ENCODE data around the gene ABO.
A peak's percentile ranks its signal among the peaks of the same experiment; 100 is the strongest.
"Not testable (repeated sequence)": the region's sequence is repeated elsewhere in the genome, so short reads cannot be mapped to it uniquely, and the experiment has no call there.

Gene ABO

GRCh38 chr9:133276001-133276884 is 1.2 kb upstream of the ABO start:
- Histone ChIP-seq H3K27ac (ENCODE audit: low read depth in 2 of 2, low read length in 2 of 2) (peak overlapping the region; percentile 93 to 94), H3K27me3 (ENCODE audit: control insufficient read depth in 2 of 2, insufficient read depth in 2 of 2, low read length in 2 of 2) (peaks cover 0 to 5% of the 10 kb centered on the region in 2 donors), H3K4me3 (ENCODE audit: low read length in 2 of 2) (peak overlapping the region; percentile 64 to 71), H3K9me3 (ENCODE audit: control insufficient read depth in 2 of 2, low read length in 2 of 2) (no peaks in the 10 kb centered on the region), H3K4me1 (ENCODE audit: control insufficient read depth in 2 of 2, insufficient read depth in 2 of 2, low read length in 2 of 2) (peaks cover 20 to 31% of the 10 kb centered on the region in 2 donors), H3K9ac (ENCODE audit: low read depth in 1 of 2, low read length in 2 of 2) (peak overlapping the region; percentile 74 to 90), H3K36me3 (ENCODE audit: control insufficient read depth in 2 of 2, insufficient read depth in 2 of 2, low read length in 2 of 2) (no peaks in the 10 kb centered on the region)

- Histone ChIP-seq H3K27ac (ENCODE audit: low read depth in 2 of 2, low read length in 2 of 2) (peak overlapping the region; percentile 93 to 94), H3K27me3 (ENCODE audit: control insufficient read depth in 2 of 2, insufficient read depth in 2 of 2, low read length in 2 of 2) (peaks cover 0 to 5% of the 10 kb centered on the region in 2 donors), H3K9ac (ENCODE audit: low read depth in 1 of 2, low read length in 2 of 2) (peak overlapping the region; percentile 74 to 90), H3K4me1 (ENCODE audit: control insufficient read depth in 2 of 2, insufficient read depth in 2 of 2, low read length in 2 of 2) (peaks cover 16 to 22% of the 10 kb centered on the region in 2 donors), H3K36me3 (ENCODE audit: control insufficient read depth in 2 of 2, insufficient read depth in 2 of 2, low read length in 2 of 2) (no peaks in the 10 kb centered on the region), H3K4me3 (ENCODE audit: low read length in 2 of 2) (peak overlapping the region; percentile 64 to 75), H3K9me3 (ENCODE audit: control insufficient read depth in 2 of 2, low read length in 2 of 2) (no peaks in the 10 kb centered on the region)
Observed at GRCh38 chr9:133274236-133275104, 531 bp downstream of the ABO start.

- Histone ChIP-seq H3K4me1 (ENCODE audit: control insufficient read depth in 2 of 2, insufficient read depth in 2 of 2, low read length in 2 of 2) (peaks cover 18 to 25% of the 10 kb centered on the region in 2 donors), H3K27me3 (ENCODE audit: control insufficient read depth in 2 of 2, insufficient read depth in 2 of 2, low read length in 2 of 2) (peaks cover 0 to 5% of the 10 kb centered on the region in 2 donors), H3K9me3 (ENCODE audit: control insufficient read depth in 2 of 2, low read length in 2 of 2) (no peaks in the 10 kb centered on the region), H3K9ac (ENCODE audit: low read depth in 1 of 2, low read length in 2 of 2) (peak overlapping the region; percentile 74 to 90), H3K36me3 (ENCODE audit: control insufficient read depth in 2 of 2, insufficient read depth in 2 of 2, low read length in 2 of 2) (no peaks in the 10 kb centered on the region), H3K4me3 (ENCODE audit: low read length in 2 of 2) (peak overlapping the region; percentile 64 to 75), H3K27ac (ENCODE audit: low read depth in 2 of 2, low read length in 2 of 2) (peak overlapping the region; percentile 93 to 94)
Observed at GRCh38 chr9:133273819-133274218, 1.2 kb downstream of the ABO start.

GRCh38 chr9:133273098-133273497 is 1.9 kb downstream of the ABO start:
- H3K27ac ChIP-seq (ENCODE audit: low read depth in 2 of 2, low read length in 2 of 2), result peak overlapping the region; percentile 93 to 94

GRCh38 chr9:133269537-133270362 is 5.3 kb downstream of the ABO start:
- H3K9ac ChIP-seq (ENCODE audit: low read depth in 1 of 2, low read length in 2 of 2), result no peak overlapping the region

More at GRCh38 chr9:133273098-133273497, 1.9 kb downstream of the ABO start:
- Histone ChIP-seq H3K9ac (ENCODE audit: low read depth in 1 of 2, low read length in 2 of 2) (no peak overlapping the region), H3K36me3 (ENCODE audit: control insufficient read depth in 2 of 2, insufficient read depth in 2 of 2, low read length in 2 of 2) (no peaks in the 10 kb centered on the region), H3K9me3 (ENCODE audit: control insufficient read depth in 2 of 2, low read length in 2 of 2) (no peaks in the 10 kb centered on the region), H3K27me3 (ENCODE audit: control insufficient read depth in 2 of 2, insufficient read depth in 2 of 2, low read length in 2 of 2) (peaks cover 0 to 5% of the 10 kb centered on the region in 2 donors), H3K4me1 (ENCODE audit: control insufficient read depth in 2 of 2, insufficient read depth in 2 of 2, low read length in 2 of 2) (peaks cover 22 to 25% of the 10 kb centered on the region in 2 donors), H3K4me3 (ENCODE audit: low read length in 2 of 2) (peak overlapping the region; percentile 64 to 75)

GRCh38 chr9:133269136-133269535 is 5.9 kb downstream of the ABO start:
- H3K27me3 ChIP-seq (ENCODE audit: control insufficient read depth in 2 of 2, insufficient read depth in 2 of 2, low read length in 2 of 2); H3K9me3 ChIP-seq (ENCODE audit: control insufficient read depth in 2 of 2, low read length in 2 of 2); H3K4me3 ChIP-seq (ENCODE audit: low read length in 2 of 2); H3K36me3 ChIP-seq (ENCODE audit: control insufficient read depth in 2 of 2, insufficient read depth in 2 of 2, low read length in 2 of 2): not testable (repeated sequence)
- Histone ChIP-seq H3K4me1 (ENCODE audit: control insufficient read depth in 2 of 2, insufficient read depth in 2 of 2, low read length in 2 of 2) (peaks cover 22 to 28% of the 10 kb centered on the region in 2 donors), H3K27ac (ENCODE audit: low read depth in 2 of 2, low read length in 2 of 2) (peak overlapping the region; percentile 56 to 65), H3K9ac (ENCODE audit: low read depth in 1 of 2, low read length in 2 of 2) (peak overlapping the region in 1 of 2 donors; percentile 48)

More at GRCh38 chr9:133269537-133270362, 5.3 kb downstream of the ABO start:
- H3K4me1 ChIP-seq (ENCODE audit: control insufficient read depth in 2 of 2, insufficient read depth in 2 of 2, low read length in 2 of 2), result peaks cover 22 to 28% of the 10 kb centered on the region in 2 donors
- H3K9me3 ChIP-seq (ENCODE audit: control insufficient read depth in 2 of 2, low read length in 2 of 2), result no peaks in the 10 kb centered on the region
- peak overlapping the region; percentile 56 to 65 for H3K27ac ChIP-seq (ENCODE audit: low read depth in 2 of 2, low read length in 2 of 2)
- H3K36me3 ChIP-seq (ENCODE audit: control insufficient read depth in 2 of 2, insufficient read depth in 2 of 2, low read length in 2 of 2), result no peaks in the 10 kb centered on the region
- no peak overlapping the region for H3K4me3 ChIP-seq (ENCODE audit: low read length in 2 of 2)
- H3K27me3 ChIP-seq (ENCODE audit: control insufficient read depth in 2 of 2, insufficient read depth in 2 of 2, low read length in 2 of 2), result peaks cover 0 to 5% of the 10 kb centered on the region in 2 donors

GRCh38 chr9:133268335-133269056 is 6.5 kb downstream of the ABO start:
- Histone ChIP-seq H3K9me3 (ENCODE audit: control insufficient read depth in 2 of 2, low read length in 2 of 2) (no peaks in the 10 kb centered on the region), H3K4me1 (ENCODE audit: control insufficient read depth in 2 of 2, insufficient read depth in 2 of 2, low read length in 2 of 2) (peaks cover 22 to 26% of the 10 kb centered on the region in 2 donors), H3K36me3 (ENCODE audit: control insufficient read depth in 2 of 2, insufficient read depth in 2 of 2, low read length in 2 of 2) (peaks cover 0 to 2% of the 10 kb centered on the region in 2 donors), H3K4me3 (ENCODE audit: low read length in 2 of 2) (no peak overlapping the region), H3K27me3 (ENCODE audit: control insufficient read depth in 2 of 2, insufficient read depth in 2 of 2, low read length in 2 of 2) (peaks cover 0 to 5% of the 10 kb centered on the region in 2 donors), H3K9ac (ENCODE audit: low read depth in 1 of 2, low read length in 2 of 2) (peak overlapping the region; percentile 3 to 48), H3K27ac (ENCODE audit: low read depth in 2 of 2, low read length in 2 of 2) (peak overlapping the region; percentile 56 to 65)

GRCh38 chr9:133264235-133264764 is 10.7 kb downstream of the ABO start:
- Histone ChIP-seq H3K9me3 (ENCODE audit: control insufficient read depth in 2 of 2, low read length in 2 of 2) (no peaks in the 10 kb centered on the region), H3K4me3 (ENCODE audit: low read length in 2 of 2) (no peak overlapping the region), H3K27me3 (ENCODE audit: control insufficient read depth in 2 of 2, insufficient read depth in 2 of 2, low read length in 2 of 2) (no peaks in the 10 kb centered on the region), H3K27ac (ENCODE audit: low read depth in 2 of 2, low read length in 2 of 2) (no peak overlapping the region), H3K9ac (ENCODE audit: low read depth in 1 of 2, low read length in 2 of 2) (no peak overlapping the region), H3K36me3 (ENCODE audit: control insufficient read depth in 2 of 2, insufficient read depth in 2 of 2, low read length in 2 of 2) (peaks cover 8 to 20% of the 10 kb centered on the region in 2 donors), H3K4me1 (ENCODE audit: control insufficient read depth in 2 of 2, insufficient read depth in 2 of 2, low read length in 2 of 2) (peaks cover 4 to 5% of the 10 kb centered on the region in 2 donors)

GRCh38 chr9:133263557-133263956 is 11.4 kb downstream of the ABO start:
- Histone ChIP-seq H3K4me1 (ENCODE audit: control insufficient read depth in 2 of 2, insufficient read depth in 2 of 2, low read length in 2 of 2) (peaks cover 2 to 4% of the 10 kb centered on the region in 2 donors), H3K9ac (ENCODE audit: low read depth in 1 of 2, low read length in 2 of 2) (no peak overlapping the region), H3K4me3 (ENCODE audit: low read length in 2 of 2) (no peak overlapping the region), H3K27ac (ENCODE audit: low read depth in 2 of 2, low read length in 2 of 2) (no peak overlapping the region), H3K36me3 (ENCODE audit: control insufficient read depth in 2 of 2, insufficient read depth in 2 of 2, low read length in 2 of 2) (peaks cover 8 to 20% of the 10 kb centered on the region in 2 donors), H3K27me3 (ENCODE audit: control insufficient read depth in 2 of 2, insufficient read depth in 2 of 2, low read length in 2 of 2) (no peaks in the 10 kb centered on the region), H3K9me3 (ENCODE audit: control insufficient read depth in 2 of 2, low read length in 2 of 2) (no peaks in the 10 kb centered on the region)

All from mucosa of rectum (tissue), 2 donors.